SK-N-SH treated with all-trans-retinoic acid at 6 μM for 48 hours (cell line): ENCODE data around the gene NXPH4.

Source experiments
- ATAC-seq: fragments of 200-7000 bp; cut with Tn5 transposase; 3 replicates; pipeline ENCODE4 v1.9.1; 2020; ENCODE audit warnings: mild to moderate bottlenecking, moderate library complexity
- ARNTL ChIP-seq: fragments of 450-650 bp; formaldehyde crosslinking; IDR thresholded peaks from 2 replicates; pipeline ENCODE4 v1.5.0; 2020; ENCODE audit warnings: low read depth, mild to moderate bottlenecking, moderate library complexity, borderline replicate concordance
- CSDC2 ChIP-seq: fragments of 250-450 bp; sonication (Bioruptor Pico); IDR thresholded peaks from 2 replicates; pipeline ENCODE4 v1.5.0; 2020; ENCODE audit warnings: mild to moderate bottlenecking, moderate library complexity
- ESRRG ChIP-seq: fragments of 250-450 bp; sonication (Bioruptor Pico); IDR thresholded peaks from 2 replicates; pipeline ENCODE4 v1.6.1; 2021; ENCODE audit warnings: mild to moderate bottlenecking
- GLIS3 ChIP-seq: fragments of 250-450 bp; sonication (Bioruptor Pico); IDR thresholded peaks from 2 replicates; pipeline ENCODE4 v1.5.0; 2020; ENCODE audit warnings: mild to moderate bottlenecking, moderate library complexity
- ISL1 ChIP-seq: fragments of 250-450 bp; sonication (Bioruptor Pico); IDR thresholded peaks from 2 replicates; pipeline ENCODE4 v2.1.2; 2022; ENCODE audit warnings: mild to moderate bottlenecking, moderate library complexity
- OSR1 ChIP-seq: fragments of 250-450 bp; sonication (Bioruptor Pico); IDR thresholded peaks from 2 replicates; pipeline ENCODE4 v1.8.0; 2022; ENCODE audit warnings: moderate library complexity, mild to moderate bottlenecking, inconsistent platforms
- PPARA ChIP-seq: fragments of 250-450 bp; sonication (Bioruptor Pico); IDR thresholded peaks from 2 replicates; pipeline ENCODE4 v1.5.0; 2020; ENCODE audit warnings: mild to moderate bottlenecking, borderline replicate concordance
- RARB ChIP-seq: fragments of 250-450 bp; sonication (Bioruptor Pico); IDR thresholded peaks from 2 replicates; pipeline ENCODE4 v1.8.0; 2021; ENCODE audit warnings: mild to moderate bottlenecking, moderate library complexity
- SNAI2 ChIP-seq: fragments of 250-450 bp; sonication (Bioruptor Pico); IDR thresholded peaks from 2 replicates; pipeline ENCODE4 v1.5.0; 2020; ENCODE audit warnings: mild to moderate bottlenecking, moderate library complexity
- TCF4 ChIP-seq: fragments of 250-450 bp; sonication (Bioruptor Pico); IDR thresholded peaks from 2 replicates; pipeline ENCODE4 v1.8.0; 2021; ENCODE audit warnings: mild to moderate bottlenecking, moderate library complexity, borderline replicate concordance
- TOX ChIP-seq: fragments of 250-450 bp; sonication (Bioruptor Pico); IDR thresholded peaks from 2 replicates; pipeline ENCODE4 v1.8.0; 2021; ENCODE audit warnings: mild to moderate bottlenecking, moderate library complexity, borderline replicate concordance
- ZC3H10 ChIP-seq: fragments of 250-450 bp; sonication (Bioruptor Pico); IDR thresholded peaks from 2 replicates; pipeline ENCODE4 v1.5.1; 2021; ENCODE audit warnings: mild to moderate bottlenecking, moderate library complexity
- ZFP3 ChIP-seq: fragments of 250-450 bp; sonication (Bioruptor Pico); IDR thresholded peaks from 2 replicates; pipeline ENCODE4 v1.5.0; 2020; ENCODE audit warnings: mild to moderate bottlenecking, moderate library complexity
- ZFP30 ChIP-seq: fragments of 450-650 bp; formaldehyde crosslinking; IDR thresholded peaks from 2 replicates; pipeline ENCODE4 v1.5.0; 2022; ENCODE audit warnings: mild to moderate bottlenecking, moderate library complexity
- ZNF70 ChIP-seq: fragments of 450-650 bp; formaldehyde crosslinking; IDR thresholded peaks from 2 replicates; pipeline ENCODE4 v1.5.0; 2020; ENCODE audit warnings: mild to moderate bottlenecking, moderate library complexity
- ZNF8 ChIP-seq: fragments of 450-650 bp; formaldehyde crosslinking; IDR thresholded peaks from 2 replicates; pipeline ENCODE4 v1.5.0; 2020; ENCODE audit warnings: mild to moderate bottlenecking, moderate library complexity
- TF ChIP-seq, protein P1 (sequence below): fragments of 250-450 bp; sonication (Bioruptor Pico); IDR thresholded peaks from 2 replicates; pipeline ENCODE4 v1.5.0; 2020; ENCODE audit warnings: mild to moderate bottlenecking, moderate library complexity
- TF ChIP-seq, protein P2 (sequence below): fragments of 250-450 bp; sonication (Bioruptor Pico); IDR thresholded peaks from 2 replicates; pipeline ENCODE4 v1.5.1; 2021; ENCODE audit warnings: mild to moderate bottlenecking, moderate library complexity
- TF ChIP-seq, protein P3 (sequence below): fragments of 250-450 bp; sonication (Bioruptor Pico); IDR thresholded peaks from 2 replicates; pipeline ENCODE4 v1.8.0; 2020; ENCODE audit warnings: mild to moderate bottlenecking, moderate library complexity, borderline replicate concordance
- TF ChIP-seq, protein P4 (sequence below): fragments of 250-450 bp; sonication (Bioruptor Pico); IDR thresholded peaks from 2 replicates; pipeline ENCODE4 v1.8.0; 2021; ENCODE audit warnings: low read depth, mild to moderate bottlenecking, moderate library complexity, borderline replicate concordance
- TF ChIP-seq, protein P5 (sequence below): fragments of 250-450 bp; sonication (Bioruptor Pico); IDR thresholded peaks from 2 replicates; pipeline ENCODE4 v1.5.1; 2020; ENCODE audit warnings: low read depth, mild to moderate bottlenecking, moderate library complexity

Gene NXPH4

DNA sequence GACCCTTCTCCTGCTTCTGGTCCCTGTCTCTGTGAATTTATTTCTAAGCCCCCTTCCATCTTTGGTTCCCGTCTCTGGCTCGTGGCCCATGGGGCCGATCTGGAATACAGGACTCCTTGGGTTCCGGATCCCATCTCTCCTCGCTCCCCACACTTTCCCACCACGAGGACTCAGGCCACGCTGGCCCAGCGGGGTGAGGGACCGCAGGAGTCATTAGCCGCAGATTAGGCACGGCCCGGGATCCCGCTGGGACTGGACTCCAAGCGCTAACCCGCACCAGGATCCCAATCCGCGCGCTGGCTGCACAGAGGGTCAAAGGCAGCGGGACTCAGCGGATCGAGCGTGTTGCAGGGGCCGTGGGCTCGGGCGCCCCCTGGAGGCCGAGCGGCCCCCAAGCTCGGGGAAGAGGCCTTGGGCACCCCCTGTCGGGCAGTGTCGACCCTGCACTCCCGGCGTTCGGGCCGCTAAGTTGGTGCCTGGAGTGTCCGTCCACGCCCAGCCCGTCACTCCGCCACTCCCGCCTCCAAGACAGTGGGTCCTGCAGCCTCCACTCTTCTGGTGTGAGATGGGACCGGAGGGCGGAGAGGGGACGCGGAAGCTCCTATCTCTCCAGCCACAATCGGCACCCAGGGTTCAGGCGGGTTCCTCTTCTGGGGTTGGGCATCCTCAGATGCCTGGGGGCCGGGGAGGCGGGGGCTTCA, 22.4 kb downstream of the NXPH4 start:
- TF ChIP-seq ZFP3 (CRISPR knock-in tag): peak; percentile 69; the same call in 1 of the 2 replicates
- TF ChIP-seq, protein P1, sequence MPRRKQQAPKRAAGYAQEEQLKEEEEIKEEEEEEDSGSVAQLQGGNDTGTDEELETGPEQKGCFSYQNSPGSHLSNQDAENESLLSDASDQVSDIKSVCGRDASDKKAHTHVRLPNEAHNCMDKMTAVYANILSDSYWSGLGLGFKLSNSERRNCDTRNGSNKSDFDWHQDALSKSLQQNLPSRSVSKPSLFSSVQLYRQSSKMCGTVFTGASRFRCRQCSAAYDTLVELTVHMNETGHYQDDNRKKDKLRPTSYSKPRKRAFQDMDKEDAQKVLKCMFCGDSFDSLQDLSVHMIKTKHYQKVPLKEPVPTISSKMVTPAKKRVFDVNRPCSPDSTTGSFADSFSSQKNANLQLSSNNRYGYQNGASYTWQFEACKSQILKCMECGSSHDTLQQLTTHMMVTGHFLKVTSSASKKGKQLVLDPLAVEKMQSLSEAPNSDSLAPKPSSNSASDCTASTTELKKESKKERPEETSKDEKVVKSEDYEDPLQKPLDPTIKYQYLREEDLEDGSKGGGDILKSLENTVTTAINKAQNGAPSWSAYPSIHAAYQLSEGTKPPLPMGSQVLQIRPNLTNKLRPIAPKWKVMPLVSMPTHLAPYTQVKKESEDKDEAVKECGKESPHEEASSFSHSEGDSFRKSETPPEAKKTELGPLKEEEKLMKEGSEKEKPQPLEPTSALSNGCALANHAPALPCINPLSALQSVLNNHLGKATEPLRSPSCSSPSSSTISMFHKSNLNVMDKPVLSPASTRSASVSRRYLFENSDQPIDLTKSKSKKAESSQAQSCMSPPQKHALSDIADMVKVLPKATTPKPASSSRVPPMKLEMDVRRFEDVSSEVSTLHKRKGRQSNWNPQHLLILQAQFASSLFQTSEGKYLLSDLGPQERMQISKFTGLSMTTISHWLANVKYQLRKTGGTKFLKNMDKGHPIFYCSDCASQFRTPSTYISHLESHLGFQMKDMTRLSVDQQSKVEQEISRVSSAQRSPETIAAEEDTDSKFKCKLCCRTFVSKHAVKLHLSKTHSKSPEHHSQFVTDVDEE (CRISPR knock-in tag): peak; percentile 66; the same call in 1 of the 2 replicates
- no peak for TF ChIP-seq PPARA (CRISPR knock-in tag)
- ATAC-seq: peak; percentile 77

DNA sequence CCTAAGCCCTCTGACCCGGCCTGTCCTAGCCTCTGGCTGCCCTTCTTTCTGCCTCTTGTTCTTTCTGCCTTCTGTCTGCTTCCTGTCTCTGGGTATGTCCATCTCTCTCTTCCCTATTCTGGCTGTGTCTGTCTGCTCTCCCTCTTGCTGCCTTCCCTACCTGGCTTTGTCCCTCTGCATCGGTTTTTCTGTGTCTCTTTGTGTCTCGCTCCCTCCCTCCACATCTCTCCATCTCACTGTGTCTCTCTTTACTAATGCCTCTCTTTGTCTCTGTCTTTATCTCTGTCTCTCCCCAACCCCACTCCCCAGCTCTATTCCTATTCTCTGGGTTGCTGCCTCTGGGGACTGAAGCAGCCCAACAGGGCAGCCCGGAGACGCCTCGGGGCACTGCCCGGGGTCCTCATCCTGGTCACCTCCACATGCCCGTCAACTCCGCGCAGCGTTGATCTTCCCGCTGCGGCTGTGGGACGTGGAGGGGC, 23.0 kb downstream of the NXPH4 start:
- peak; percentile 8 for ATAC-seq
- TF ChIP-seq ZC3H10 (CRISPR knock-in tag): no peak
- TF ChIP-seq, protein P1 (CRISPR knock-in tag): no peak
- no peak for TF ChIP-seq ESRRG
- TF ChIP-seq, protein P2, sequence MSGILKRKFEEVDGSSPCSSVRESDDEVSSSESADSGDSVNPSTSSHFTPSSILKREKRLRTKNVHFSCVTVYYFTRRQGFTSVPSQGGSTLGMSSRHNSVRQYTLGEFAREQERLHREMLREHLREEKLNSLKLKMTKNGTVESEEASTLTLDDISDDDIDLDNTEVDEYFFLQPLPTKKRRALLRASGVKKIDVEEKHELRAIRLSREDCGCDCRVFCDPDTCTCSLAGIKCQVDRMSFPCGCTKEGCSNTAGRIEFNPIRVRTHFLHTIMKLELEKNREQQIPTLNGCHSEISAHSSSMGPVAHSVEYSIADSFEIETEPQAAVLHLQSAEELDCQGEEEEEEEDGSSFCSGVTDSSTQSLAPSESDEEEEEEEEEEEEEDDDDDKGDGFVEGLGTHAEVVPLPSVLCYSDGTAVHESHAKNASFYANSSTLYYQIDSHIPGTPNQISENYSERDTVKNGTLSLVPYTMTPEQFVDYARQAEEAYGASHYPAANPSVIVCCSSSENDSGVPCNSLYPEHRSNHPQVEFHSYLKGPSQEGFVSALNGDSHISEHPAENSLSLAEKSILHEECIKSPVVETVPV (CRISPR knock-in tag): no peak
- TF ChIP-seq SNAI2: no peak
- no peak for TF ChIP-seq TOX (CRISPR knock-in tag)
- TF ChIP-seq OSR1: no peak
- TF ChIP-seq, protein P3, sequence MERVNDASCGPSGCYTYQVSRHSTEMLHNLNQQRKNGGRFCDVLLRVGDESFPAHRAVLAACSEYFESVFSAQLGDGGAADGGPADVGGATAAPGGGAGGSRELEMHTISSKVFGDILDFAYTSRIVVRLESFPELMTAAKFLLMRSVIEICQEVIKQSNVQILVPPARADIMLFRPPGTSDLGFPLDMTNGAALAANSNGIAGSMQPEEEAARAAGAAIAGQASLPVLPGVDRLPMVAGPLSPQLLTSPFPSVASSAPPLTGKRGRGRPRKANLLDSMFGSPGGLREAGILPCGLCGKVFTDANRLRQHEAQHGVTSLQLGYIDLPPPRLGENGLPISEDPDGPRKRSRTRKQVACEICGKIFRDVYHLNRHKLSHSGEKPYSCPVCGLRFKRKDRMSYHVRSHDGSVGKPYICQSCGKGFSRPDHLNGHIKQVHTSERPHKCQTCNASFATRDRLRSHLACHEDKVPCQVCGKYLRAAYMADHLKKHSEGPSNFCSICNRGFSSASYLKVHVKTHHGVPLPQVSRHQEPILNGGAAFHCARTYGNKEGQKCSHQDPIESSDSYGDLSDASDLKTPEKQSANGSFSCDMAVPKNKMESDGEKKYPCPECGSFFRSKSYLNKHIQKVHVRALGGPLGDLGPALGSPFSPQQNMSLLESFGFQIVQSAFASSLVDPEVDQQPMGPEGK (CRISPR knock-in tag): no peak
- TF ChIP-seq ZNF70: no peak
- TF ChIP-seq, protein P4, sequence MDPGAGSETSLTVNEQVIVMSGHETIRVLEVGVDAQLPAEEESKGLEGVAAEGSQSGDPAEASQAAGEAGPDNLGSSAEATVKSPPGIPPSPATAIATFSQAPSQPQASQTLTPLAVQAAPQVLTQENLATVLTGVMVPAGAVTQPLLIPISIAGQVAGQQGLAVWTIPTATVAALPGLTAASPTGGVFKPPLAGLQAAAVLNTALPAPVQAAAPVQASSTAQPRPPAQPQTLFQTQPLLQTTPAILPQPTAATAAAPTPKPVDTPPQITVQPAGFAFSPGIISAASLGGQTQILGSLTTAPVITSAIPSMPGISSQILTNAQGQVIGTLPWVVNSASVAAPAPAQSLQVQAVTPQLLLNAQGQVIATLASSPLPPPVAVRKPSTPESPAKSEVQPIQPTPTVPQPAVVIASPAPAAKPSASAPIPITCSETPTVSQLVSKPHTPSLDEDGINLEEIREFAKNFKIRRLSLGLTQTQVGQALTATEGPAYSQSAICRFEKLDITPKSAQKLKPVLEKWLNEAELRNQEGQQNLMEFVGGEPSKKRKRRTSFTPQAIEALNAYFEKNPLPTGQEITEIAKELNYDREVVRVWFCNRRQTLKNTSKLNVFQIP (CRISPR knock-in tag): no peak
- TF ChIP-seq, protein P5, sequence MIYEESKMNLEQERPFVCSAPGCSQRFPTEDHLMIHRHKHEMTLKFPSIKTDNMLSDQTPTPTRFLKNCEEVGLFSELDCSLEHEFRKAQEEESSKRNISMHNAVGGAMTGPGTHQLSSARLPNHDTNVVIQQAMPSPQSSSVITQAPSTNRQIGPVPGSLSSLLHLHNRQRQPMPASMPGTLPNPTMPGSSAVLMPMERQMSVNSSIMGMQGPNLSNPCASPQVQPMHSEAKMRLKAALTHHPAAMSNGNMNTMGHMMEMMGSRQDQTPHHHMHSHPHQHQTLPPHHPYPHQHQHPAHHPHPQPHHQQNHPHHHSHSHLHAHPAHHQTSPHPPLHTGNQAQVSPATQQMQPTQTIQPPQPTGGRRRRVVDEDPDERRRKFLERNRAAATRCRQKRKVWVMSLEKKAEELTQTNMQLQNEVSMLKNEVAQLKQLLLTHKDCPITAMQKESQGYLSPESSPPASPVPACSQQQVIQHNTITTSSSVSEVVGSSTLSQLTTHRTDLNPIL (CRISPR knock-in tag): no peak
- TF ChIP-seq ISL1: no peak
- no peak for TF ChIP-seq ZFP3 (CRISPR knock-in tag)
- no peak for TF ChIP-seq ZFP30 (CRISPR knock-in tag)
- no peak for TF ChIP-seq ZNF8 (CRISPR knock-in tag)
- no peak for TF ChIP-seq RARB (CRISPR knock-in tag)
- no peak for TF ChIP-seq GLIS3 (CRISPR knock-in tag)
- no peak for TF ChIP-seq TCF4
- TF ChIP-seq ARNTL (CRISPR knock-in tag): no peak
- TF ChIP-seq CSDC2 (CRISPR knock-in tag): no peak
